Liver (tissue), 9 donors: ENCODE results near the gene SIRPA. TPM values are rescaled to one million over a fixed set of nuclear protein-coding genes. Genes with fewer than 3 reads are reported as not detected.

Experiments
- DNase-seq: peaks from one replicate; pipeline ENCODE4 v3.0.0-alpha.2; 2017; ENCODE audit warnings: low spot score
- H3K27ac ChIP-seq, 2 donors: one replicate each; pipeline ENCODE4 v1.7.0; 2013; ENCODE audit warnings: inconsistent platforms in 2 of 2, low read length in 2 of 2, control low read depth in 1 of 2, low read depth in 1 of 2, mild to moderate bottlenecking in 1 of 2
- H3K27me3 ChIP-seq, 4 donors: one replicate each; pipeline versions ENCODE4 v1.6.1 to v1.7.0; 2013; ENCODE audit warnings: low read length in 3 of 4, inconsistent platforms in 1 of 4, mild to moderate bottlenecking in 1 of 4, moderate library complexity in 1 of 4; ENCODE audit not compliant: control insufficient read depth in 4 of 4, insufficient read depth in 4 of 4
- H3K36me3 ChIP-seq, 4 donors: one replicate each; pipeline versions ENCODE4 v1.6.1 to v1.7.0; 2013; ENCODE audit warnings: low read length in 3 of 4, mild to moderate bottlenecking in 3 of 4, low read depth in 1 of 4, moderate library complexity in 1 of 4; ENCODE audit not compliant: control insufficient read depth in 4 of 4, insufficient read depth in 3 of 4
- H3K4me1 ChIP-seq, 4 donors: one replicate each; pipeline versions ENCODE4 v1.6.1 to v1.7.0; 2013; ENCODE audit warnings: low read length in 3 of 4, mild to moderate bottlenecking in 3 of 4, moderate library complexity in 1 of 4; ENCODE audit not compliant: control insufficient read depth in 4 of 4, insufficient read depth in 4 of 4
- H3K4me3 ChIP-seq, 3 donors: one replicate each; pipeline versions ENCODE4 v1.6.1 to v1.7.0; 2013; ENCODE audit warnings: low read length in 3 of 3, control low read depth in 1 of 3, low read depth in 1 of 3, mild to moderate bottlenecking in 1 of 3
- H3K9ac ChIP-seq, 2 donors: one replicate each; pipeline ENCODE4 v1.7.0; 2013; ENCODE audit warnings: low read length in 2 of 2, mild to moderate bottlenecking in 2 of 2, moderate library complexity in 2 of 2, control low read depth in 1 of 2, low read depth in 1 of 2
- H3K9me3 ChIP-seq, 4 donors: one replicate each; pipeline versions ENCODE4 v1.6.1 to v1.7.0; 2013; ENCODE audit warnings: low read length in 3 of 4; ENCODE audit not compliant: control insufficient read depth in 4 of 4
- ATF3 ChIP-seq: IDR thresholded peaks from 2 replicates; pipeline ENCODE4 v1.6.1; 2016; ENCODE audit warnings: antibody characterized with exemption
- EGR1 ChIP-seq, 2 donors: IDR thresholded peaks; 2 replicates each; pipeline ENCODE4 v1.6.1; 2016 to 2018; ENCODE audit warnings: antibody characterized with exemption in 2 of 2, low read depth in 2 of 2
- FOXA1 ChIP-seq: IDR thresholded peaks from 2 replicates; pipeline ENCODE4 v1.6.1; 2016; ENCODE audit warnings: antibody characterized with exemption
- FOXA2 ChIP-seq: IDR thresholded peaks from 2 replicates; pipeline ENCODE4 v1.6.1; 2016; ENCODE audit warnings: antibody characterized with exemption
- GABPA ChIP-seq, 2 donors: IDR thresholded peaks in 1 of 2; conservative IDR thresholded peaks in 1 of 2; 2 replicates each; pipeline ENCODE4 v1.6.1; 2016; ENCODE audit warnings: antibody characterized with exemption in 2 of 2, mild to moderate bottlenecking in 1 of 2, moderate library complexity in 1 of 2
- HNF4G ChIP-seq: IDR thresholded peaks from 2 replicates; pipeline ENCODE4 v1.6.1; 2016; ENCODE audit warnings: antibody characterized with exemption
- MAX ChIP-seq: IDR thresholded peaks from 2 replicates; pipeline ENCODE4 v1.6.1; 2016; ENCODE audit warnings: antibody characterized with exemption
- RAD21 ChIP-seq, 2 donors: IDR thresholded peaks; 2 replicates each; pipeline ENCODE4 v1.6.1; 2016; ENCODE audit warnings: antibody characterized with exemption in 2 of 2, mild to moderate bottlenecking in 2 of 2
- REST ChIP-seq: IDR thresholded peaks from 2 replicates; pipeline ENCODE4 v1.6.1; 2016; ENCODE audit warnings: antibody characterized with exemption, mild to moderate bottlenecking
- RXRA ChIP-seq, 2 donors: IDR thresholded peaks; 2 replicates each; pipeline ENCODE4 v1.6.1; 2017 to 2018; ENCODE audit warnings: antibody characterized with exemption in 2 of 2, mild to moderate bottlenecking in 1 of 2
- SP1 ChIP-seq: IDR thresholded peaks from 2 replicates; pipeline ENCODE4 v1.6.1; 2018; ENCODE audit warnings: antibody characterized with exemption, mild to moderate bottlenecking
- TAF1 ChIP-seq: conservative IDR thresholded peaks from 2 replicates; pipeline ENCODE4 v1.6.1; 2016; ENCODE audit warnings: antibody characterized with exemption, mild to moderate bottlenecking
- YY1 ChIP-seq: IDR thresholded peaks from 2 replicates; pipeline ENCODE4 v1.6.1; 2016; ENCODE audit warnings: antibody characterized with exemption, mild to moderate bottlenecking
- WGBS: extraction: QIAGEN DNeasy Blood & Tissue Kit; methylation state at CpG from one replicate; pipeline ENCODE4 v1.1.7; 2013; 5-methylcytosine and 5-hydroxymethylcytosine counted together
- polyA plus RNA-seq, 2 donors: library from polyadenylated mRNA; stranded (reverse) in 1 of 2; unstranded in 1 of 2; fragments of 200-250 nt in 1 of 2; fragments of >200 nt in 1 of 2; fragmentation: Nextera tagmentation in 1 of 2; extraction: Ambion mirVana in 1 of 2; gene quantifications; one replicate each; pipeline versions ENCODE4 v1.2.1 to v1.2.3, GENCODE V29; 2013 to 2015
- total RNA-seq, 2 donors: library from RNA; depleted of rRNA; stranded (reverse); fragments of >200 nt; gene quantifications; one replicate each; pipeline ENCODE4 v1.2.3, GENCODE V29; 2014
- TF ChIP-seq, protein P1 (sequence below): IDR thresholded peaks from 2 replicates; pipeline ENCODE4 v1.6.1; 2016; ENCODE audit warnings: antibody characterized with exemption
- TF ChIP-seq, protein P2 (sequence below): fragments of 150-350 bp; IDR thresholded peaks from 2 replicates; pipeline ENCODE4 v1.5.1; 2017; ENCODE audit warnings: improper control_type of control experiment, low read depth, low read length; ENCODE audit not compliant: missing input control
- donor health status: healthy.
- donor health status: healthy.
- donor health status: healthy.
- donor health status: healthy.
- donor health status: healthy.

SIRPA gene
- total and polyA plus RNA-seq, 4 donors = 5.4 to 47.5 (median 23.2) TPM

- TF ChIP-seq MAX (no peak), FOXA1 (no peak), HNF4G (no peak)
Measured at GRCh38 chr20:1975291-1975690, 80.1 kb downstream of the SIRPA start (continued).

DNA sequence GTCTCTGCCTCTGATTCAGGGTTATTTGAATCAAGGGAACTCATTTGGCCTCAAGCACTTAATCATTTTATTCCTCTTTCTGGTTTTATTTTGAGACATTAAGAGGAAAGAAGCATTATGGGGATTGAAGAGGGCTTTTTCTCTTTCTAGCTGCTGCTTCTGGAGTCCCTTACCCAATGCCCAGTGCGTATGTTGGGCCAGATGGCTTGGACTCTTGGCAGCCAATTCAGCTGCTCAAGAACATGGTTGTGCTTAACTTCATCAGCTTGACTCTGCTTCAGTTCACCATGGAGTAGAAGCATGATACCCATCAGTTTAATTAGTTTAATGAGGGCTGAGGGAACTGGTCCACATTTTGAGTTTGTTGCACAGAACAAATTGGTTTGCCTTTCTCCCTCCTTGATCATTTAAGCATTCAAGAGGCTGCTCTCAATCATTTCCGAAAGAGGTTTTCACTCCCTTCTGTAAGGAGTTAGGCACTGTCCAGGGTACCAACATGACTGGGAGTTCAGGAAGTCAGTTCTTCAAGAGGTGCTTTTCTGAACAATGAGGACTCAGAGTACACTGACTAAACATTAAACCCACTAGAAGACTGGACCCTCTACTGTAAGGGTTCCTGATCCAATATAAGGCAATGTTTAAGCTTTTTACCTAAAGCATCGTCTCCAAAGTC, 84.0 kb downstream of the SIRPA start:
- no peaks in the 10 kb centered on the region for H3K4me1 ChIP-seq
- H3K9me3 ChIP-seq = no peaks in the 10 kb centered on the region
- H3K4me3 ChIP-seq = no peak overlapping the region
- no peaks in the 10 kb centered on the region for H3K36me3 ChIP-seq
- no peak overlapping the region for H3K9ac ChIP-seq
- peaks cover 0 to 6% (median 0%) of the 10 kb centered on the region in 4 donors for H3K27me3 ChIP-seq
- WGBS = 47% methylated on average over 3 of the region's 3 CpGs
- no peak overlapping the region for H3K27ac ChIP-seq
- TF ChIP-seq RAD21 (IDR thresholded peaks at IDR 0.05) = no peak
- no peak for TF ChIP-seq YY1
- TF ChIP-seq TAF1 = no peak
- no peak for TF ChIP-seq REST
- TF ChIP-seq, protein P1, sequence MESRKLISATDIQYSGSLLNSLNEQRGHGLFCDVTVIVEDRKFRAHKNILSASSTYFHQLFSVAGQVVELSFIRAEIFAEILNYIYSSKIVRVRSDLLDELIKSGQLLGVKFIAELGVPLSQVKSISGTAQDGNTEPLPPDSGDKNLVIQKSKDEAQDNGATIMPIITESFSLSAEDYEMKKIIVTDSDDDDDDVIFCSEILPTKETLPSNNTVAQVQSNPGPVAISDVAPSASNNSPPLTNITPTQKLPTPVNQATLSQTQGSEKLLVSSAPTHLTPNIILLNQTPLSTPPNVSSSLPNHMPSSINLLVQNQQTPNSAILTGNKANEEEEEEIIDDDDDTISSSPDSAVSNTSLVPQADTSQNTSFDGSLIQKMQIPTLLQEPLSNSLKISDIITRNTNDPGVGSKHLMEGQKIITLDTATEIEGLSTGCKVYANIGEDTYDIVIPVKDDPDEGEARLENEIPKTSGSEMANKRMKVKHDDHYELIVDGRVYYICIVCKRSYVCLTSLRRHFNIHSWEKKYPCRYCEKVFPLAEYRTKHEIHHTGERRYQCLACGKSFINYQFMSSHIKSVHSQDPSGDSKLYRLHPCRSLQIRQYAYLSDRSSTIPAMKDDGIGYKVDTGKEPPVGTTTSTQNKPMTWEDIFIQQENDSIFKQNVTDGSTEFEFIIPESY = no peak
- TF ChIP-seq EGR1 (IDR thresholded peaks at IDR 0.05; ENCODE audit: low read depth in 2 of 2) = no peak
- TF ChIP-seq GABPA (IDR thresholded peaks at IDR 0.05 in 1 of 2, conservative IDR thresholded peaks at IDR 0.05 in 1 of 2) = no peak
- TF ChIP-seq RXRA (IDR thresholded peaks at IDR 0.05) = no peak
- TF ChIP-seq SP1 = no peak
- no peak for TF ChIP-seq FOXA2
- TF ChIP-seq ATF3 = no peak
- TF ChIP-seq, protein P2, sequence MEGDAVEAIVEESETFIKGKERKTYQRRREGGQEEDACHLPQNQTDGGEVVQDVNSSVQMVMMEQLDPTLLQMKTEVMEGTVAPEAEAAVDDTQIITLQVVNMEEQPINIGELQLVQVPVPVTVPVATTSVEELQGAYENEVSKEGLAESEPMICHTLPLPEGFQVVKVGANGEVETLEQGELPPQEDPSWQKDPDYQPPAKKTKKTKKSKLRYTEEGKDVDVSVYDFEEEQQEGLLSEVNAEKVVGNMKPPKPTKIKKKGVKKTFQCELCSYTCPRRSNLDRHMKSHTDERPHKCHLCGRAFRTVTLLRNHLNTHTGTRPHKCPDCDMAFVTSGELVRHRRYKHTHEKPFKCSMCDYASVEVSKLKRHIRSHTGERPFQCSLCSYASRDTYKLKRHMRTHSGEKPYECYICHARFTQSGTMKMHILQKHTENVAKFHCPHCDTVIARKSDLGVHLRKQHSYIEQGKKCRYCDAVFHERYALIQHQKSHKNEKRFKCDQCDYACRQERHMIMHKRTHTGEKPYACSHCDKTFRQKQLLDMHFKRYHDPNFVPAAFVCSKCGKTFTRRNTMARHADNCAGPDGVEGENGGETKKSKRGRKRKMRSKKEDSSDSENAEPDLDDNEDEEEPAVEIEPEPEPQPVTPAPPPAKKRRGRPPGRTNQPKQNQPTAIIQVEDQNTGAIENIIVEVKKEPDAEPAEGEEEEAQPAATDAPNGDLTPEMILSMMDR = no peak
- TF ChIP-seq HNF4G = no peak
- TF ChIP-seq MAX = no peak
- no peak for DNase-seq
